ENCODE results near the gene ASF1B. TPM values are rescaled to one million over a fixed set of nuclear protein-coding genes. Genes with fewer than 3 reads are reported as not detected.
A peak's percentile ranks its signal among the peaks of the same experiment; 100 is the strongest.

ASF1B gene
- total and polyA plus RNA-seq, 2 donors from 2014 or later: 0.49 to 1.8 TPM

- Histone ChIP-seq H3K4me3 (ENCODE audit: low read length in 3 of 3) (peak overlapping the region; percentile 68 to 85 (median 75)), H3K9ac (ENCODE audit: low read length in 3 of 3) (peak overlapping the region; percentile 0 to 90 (median 34)), H3K36me3 (ENCODE audit: control insufficient read depth in 2 of 3, insufficient read depth in 3 of 3, low read length in 3 of 3) (no peaks in the 10 kb centered on the region), H3K27ac (ENCODE audit: low read depth in 2 of 2, low read length in 2 of 2) (peak overlapping the region; percentile 92 to 94), H3K4me1 (ENCODE audit: control insufficient read depth in 2 of 3, insufficient read depth in 2 of 3, low read depth in 1 of 3, low read length in 3 of 3) (peaks cover 0 to 9% (median 4%) of the 10 kb centered on the region in 3 donors), H3K27me3 (ENCODE audit: control insufficient read depth, insufficient read depth, low read length) (no peaks in the 10 kb centered on the region), H3K9me3 (ENCODE audit: control insufficient read depth in 2 of 3, insufficient read depth in 1 of 3, low read length in 3 of 3) (no peaks in the 10 kb centered on the region)
- FAIRE-seq (no peak), DNase-seq (peak in 2 of 5 donors; percentile 88 to 92)
- no peak for TF ChIP-seq CTCF (IDR thresholded peaks at IDR 0.05; ENCODE audit: borderline replicate concordance, extremely low read depth, insufficient read depth)
- intact Hi-C loops (cut with DNase I): no loop called here
Observed at GRCh38 chr19:14081797-14082674, 54.4 kb downstream of the ASF1B start.

- Histone ChIP-seq H3K9ac (ENCODE audit: low read length in 3 of 3) (peak overlapping the region; percentile 79 to 95 (median 91)), H3K27ac (ENCODE audit: low read depth in 2 of 2, low read length in 2 of 2) (peak overlapping the region; percentile 92 to 94), H3K27me3 (ENCODE audit: control insufficient read depth, insufficient read depth, low read length) (no peaks in the 10 kb centered on the region), H3K4me3 (ENCODE audit: low read length in 3 of 3) (peak overlapping the region; percentile 75 to 88 (median 85)), H3K36me3 (ENCODE audit: control insufficient read depth in 2 of 3, insufficient read depth in 3 of 3, low read length in 3 of 3) (no peaks in the 10 kb centered on the region), H3K9me3 (ENCODE audit: control insufficient read depth in 2 of 3, insufficient read depth in 1 of 3, low read length in 3 of 3) (no peaks in the 10 kb centered on the region), H3K4me1 (ENCODE audit: control insufficient read depth in 2 of 3, insufficient read depth in 2 of 3, low read depth in 1 of 3, low read length in 3 of 3) (peaks cover 0 to 9% (median 4%) of the 10 kb centered on the region in 3 donors)
- FAIRE-seq (peak; percentile 99), DNase-seq (peak; percentile 99 to 100 (median 100))
- intact Hi-C loops (cut with DNase I): no loop called here
- TF ChIP-seq CTCF (IDR thresholded peaks at IDR 0.05; ENCODE audit: borderline replicate concordance, extremely low read depth, insufficient read depth): no peak
Observed at GRCh38 chr19:14080887-14081796, 55.2 kb downstream of the ASF1B start.

- Histone ChIP-seq H3K27ac (ENCODE audit: low read depth in 2 of 2, low read length in 2 of 2) (no peak overlapping the region), H3K4me1 (ENCODE audit: control insufficient read depth in 2 of 3, insufficient read depth in 2 of 3, low read depth in 1 of 3, low read length in 3 of 3) (peaks cover 2 to 14% (median 4%) of the 10 kb centered on the region in 3 donors), H3K27me3 (ENCODE audit: control insufficient read depth, insufficient read depth, low read length) (no peaks in the 10 kb centered on the region), H3K4me3 (ENCODE audit: low read length in 3 of 3) (no peak overlapping the region), H3K9me3 (ENCODE audit: control insufficient read depth in 2 of 3, insufficient read depth in 1 of 3, low read length in 3 of 3) (no peaks in the 10 kb centered on the region), H3K36me3 (ENCODE audit: control insufficient read depth in 2 of 3, insufficient read depth in 3 of 3, low read length in 3 of 3) (no peaks in the 10 kb centered on the region), H3K9ac (ENCODE audit: low read length in 3 of 3) (no peak overlapping the region)
- TF ChIP-seq CTCF (IDR thresholded peaks at IDR 0.05; ENCODE audit: borderline replicate concordance, extremely low read depth, insufficient read depth): no peak
- DNase-seq (no peak), FAIRE-seq (no peak)
- intact Hi-C loops (cut with DNase I): no loop called here
Observed at GRCh38 chr19:14078411-14078810, 58.0 kb downstream of the ASF1B start.

Data from kidney (tissue), 14 donors.